ENCODE results near the gene LDHB.

Gene LDHB

DNA sequence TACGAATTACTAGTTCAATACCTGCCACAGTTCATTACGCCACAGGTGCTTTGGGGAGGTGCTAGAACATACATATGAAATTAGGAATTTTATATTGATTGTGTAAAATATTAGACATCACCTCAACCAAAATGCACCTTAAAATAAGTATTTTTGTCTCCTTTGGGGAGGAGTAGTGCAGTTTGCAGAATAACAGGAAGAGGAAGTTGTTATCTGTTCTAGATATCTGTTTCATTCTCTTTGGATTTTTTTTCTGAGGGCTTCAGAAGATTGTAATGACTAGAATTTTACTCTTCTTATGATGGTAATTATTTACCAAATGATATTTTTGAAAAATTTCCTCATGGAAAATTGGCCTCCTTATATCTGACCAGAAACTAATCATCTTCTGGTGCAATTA is 43.1 kb downstream of the LDHB start:
- H3K27ac ChIP-seq (ENCODE audit: low read length) = peak overlapping the region; percentile 58
- H4K20me1 ChIP-seq (ENCODE audit: insufficient read depth, low read length) = no peaks in the 10 kb centered on the region
- ATAC-seq (ENCODE audit: insufficient read depth, low read depth) (peak; percentile 84), DNase-seq (no peak)
- H3K4me1 ChIP-seq (ENCODE audit: insufficient read depth, low read length) = peaks cover 26% of the 10 kb centered on the region
- H3K36me3 ChIP-seq (ENCODE audit: insufficient read depth, low read length) = no peaks in the 10 kb centered on the region
- no peaks in the 10 kb centered on the region for H3K9me3 ChIP-seq (ENCODE audit: insufficient read depth, low read length, severe bottlenecking)
- no peak overlapping the region for H3K4me3 ChIP-seq (ENCODE audit: low read depth in 1 of 2, low read length in 2 of 2)
- H2AFZ ChIP-seq (ENCODE audit: low read depth, low read length) = peak overlapping the region; percentile 66
- H3K4me2 ChIP-seq (ENCODE audit: insufficient read depth, low read length) = peak overlapping the region; percentile 47; the same call in 1 of the 2 replicates
- TF ChIP-seq, protein P1, sequence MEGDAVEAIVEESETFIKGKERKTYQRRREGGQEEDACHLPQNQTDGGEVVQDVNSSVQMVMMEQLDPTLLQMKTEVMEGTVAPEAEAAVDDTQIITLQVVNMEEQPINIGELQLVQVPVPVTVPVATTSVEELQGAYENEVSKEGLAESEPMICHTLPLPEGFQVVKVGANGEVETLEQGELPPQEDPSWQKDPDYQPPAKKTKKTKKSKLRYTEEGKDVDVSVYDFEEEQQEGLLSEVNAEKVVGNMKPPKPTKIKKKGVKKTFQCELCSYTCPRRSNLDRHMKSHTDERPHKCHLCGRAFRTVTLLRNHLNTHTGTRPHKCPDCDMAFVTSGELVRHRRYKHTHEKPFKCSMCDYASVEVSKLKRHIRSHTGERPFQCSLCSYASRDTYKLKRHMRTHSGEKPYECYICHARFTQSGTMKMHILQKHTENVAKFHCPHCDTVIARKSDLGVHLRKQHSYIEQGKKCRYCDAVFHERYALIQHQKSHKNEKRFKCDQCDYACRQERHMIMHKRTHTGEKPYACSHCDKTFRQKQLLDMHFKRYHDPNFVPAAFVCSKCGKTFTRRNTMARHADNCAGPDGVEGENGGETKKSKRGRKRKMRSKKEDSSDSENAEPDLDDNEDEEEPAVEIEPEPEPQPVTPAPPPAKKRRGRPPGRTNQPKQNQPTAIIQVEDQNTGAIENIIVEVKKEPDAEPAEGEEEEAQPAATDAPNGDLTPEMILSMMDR (IDR thresholded peaks at IDR 0.05; ENCODE audit: borderline replicate concordance, extremely low read depth, low read length, poor library complexity, severe bottlenecking) = no peak
- TF ChIP-seq EZH2 (IDR thresholded peaks at IDR 0.05; ENCODE audit: borderline replicate concordance, low read depth, low read length, severe bottlenecking) = no peak
- no peaks in the 10 kb centered on the region for H3K79me2 ChIP-seq (ENCODE audit: insufficient read depth, low read length)
- H3K9ac ChIP-seq (ENCODE audit: low read depth, low read length) = no peak overlapping the region
- H3K27me3 ChIP-seq (ENCODE audit: insufficient read depth, low read length, poor library complexity) = no peaks in the 10 kb centered on the region

- Histone ChIP-seq H3K9me3 (ENCODE audit: insufficient read depth, low read length, severe bottlenecking) (no peaks in the 10 kb centered on the region), H3K4me3 (ENCODE audit: low read depth in 1 of 2, low read length in 2 of 2) (no peak overlapping the region), H3K27ac (ENCODE audit: low read length) (peak overlapping the region; percentile 58), H3K4me2 (ENCODE audit: insufficient read depth, low read length) (no peak overlapping the region), H2AFZ (ENCODE audit: low read depth, low read length) (peak overlapping the region; percentile 44; the same call in 1 of the 2 replicates), H4K20me1 (ENCODE audit: insufficient read depth, low read length) (no peaks in the 10 kb centered on the region), H3K36me3 (ENCODE audit: insufficient read depth, low read length) (no peaks in the 10 kb centered on the region), H3K4me1 (ENCODE audit: insufficient read depth, low read length) (peaks cover 26% of the 10 kb centered on the region), H3K79me2 (ENCODE audit: insufficient read depth, low read length) (no peaks in the 10 kb centered on the region), H3K9ac (ENCODE audit: low read depth, low read length) (no peak overlapping the region), H3K27me3 (ENCODE audit: insufficient read depth, low read length, poor library complexity) (no peaks in the 10 kb centered on the region)
- no peak for DNase-seq
- TF ChIP-seq, protein P1 (IDR thresholded peaks at IDR 0.05; ENCODE audit: borderline replicate concordance, extremely low read depth, low read length, poor library complexity, severe bottlenecking) = no peak
- TF ChIP-seq EZH2 (IDR thresholded peaks at IDR 0.05; ENCODE audit: borderline replicate concordance, low read depth, low read length, severe bottlenecking) = no peak
- ATAC-seq (ENCODE audit: insufficient read depth, low read depth) = no peak
Observed at GRCh38 chr12:21613931-21614330, 43.7 kb downstream of the LDHB start.

DNA sequence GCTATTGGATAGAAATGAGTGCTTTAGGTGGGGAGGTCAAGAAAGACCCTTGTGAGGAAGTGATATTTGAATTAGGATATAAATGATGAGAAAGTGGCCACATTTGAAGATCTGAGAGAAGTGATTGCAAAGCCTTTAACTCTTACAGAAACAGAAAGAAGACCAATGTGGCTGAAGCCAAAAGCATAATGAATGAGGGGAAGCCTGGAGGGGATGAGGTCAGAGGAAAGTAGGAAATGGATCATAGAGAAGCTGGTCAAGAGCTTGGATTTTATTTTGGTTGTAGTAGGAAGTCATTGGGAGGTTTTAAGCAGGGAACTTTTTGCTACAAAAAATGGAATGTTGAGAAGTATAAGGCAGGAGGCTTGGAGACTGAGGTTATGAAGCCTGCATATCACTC is 49.4 kb downstream of the LDHB start:
- no peak for TF ChIP-seq EZH2 (IDR thresholded peaks at IDR 0.05; ENCODE audit: borderline replicate concordance, low read depth, low read length, severe bottlenecking)
- TF ChIP-seq, protein P1 (IDR thresholded peaks at IDR 0.05; ENCODE audit: borderline replicate concordance, extremely low read depth, low read length, poor library complexity, severe bottlenecking) = no peak
- Histone ChIP-seq H3K4me2 (ENCODE audit: insufficient read depth, low read length) (no peak overlapping the region), H3K4me1 (ENCODE audit: insufficient read depth, low read length) (no peaks in the 10 kb centered on the region), H3K27ac (ENCODE audit: low read length) (no peak overlapping the region), H3K79me2 (ENCODE audit: insufficient read depth, low read length) (no peaks in the 10 kb centered on the region), H3K36me3 (ENCODE audit: insufficient read depth, low read length) (no peaks in the 10 kb centered on the region), H2AFZ (ENCODE audit: low read depth, low read length) (no peak overlapping the region), H3K4me3 (ENCODE audit: low read depth in 1 of 2, low read length in 2 of 2) (no peak overlapping the region), H3K27me3 (ENCODE audit: insufficient read depth, low read length, poor library complexity) (no peaks in the 10 kb centered on the region), H3K9me3 (ENCODE audit: insufficient read depth, low read length, severe bottlenecking) (no peaks in the 10 kb centered on the region), H3K9ac (ENCODE audit: low read depth, low read length) (no peak overlapping the region), H4K20me1 (ENCODE audit: insufficient read depth, low read length) (no peaks in the 10 kb centered on the region)
- no peak for ATAC-seq (ENCODE audit: insufficient read depth, low read depth)
- DNase-seq = no peak

- no peak for ATAC-seq (ENCODE audit: insufficient read depth, low read depth)
- Histone ChIP-seq H3K4me1 (ENCODE audit: insufficient read depth, low read length) (no peaks in the 10 kb centered on the region), H3K9ac (ENCODE audit: low read depth, low read length) (no peak overlapping the region), H3K79me2 (ENCODE audit: insufficient read depth, low read length) (no peaks in the 10 kb centered on the region), H3K36me3 (ENCODE audit: insufficient read depth, low read length) (no peaks in the 10 kb centered on the region), H3K27me3 (ENCODE audit: insufficient read depth, low read length, poor library complexity) (no peaks in the 10 kb centered on the region), H3K9me3 (ENCODE audit: insufficient read depth, low read length, severe bottlenecking) (no peaks in the 10 kb centered on the region), H3K27ac (ENCODE audit: low read length) (no peak overlapping the region), H2AFZ (ENCODE audit: low read depth, low read length) (no peak overlapping the region), H3K4me2 (ENCODE audit: insufficient read depth, low read length) (no peak overlapping the region), H4K20me1 (ENCODE audit: insufficient read depth, low read length) (no peaks in the 10 kb centered on the region), H3K4me3 (ENCODE audit: low read depth in 1 of 2, low read length in 2 of 2) (no peak overlapping the region)
- no peak for TF ChIP-seq EZH2 (IDR thresholded peaks at IDR 0.05; ENCODE audit: borderline replicate concordance, low read depth, low read length, severe bottlenecking)
- TF ChIP-seq, protein P1 (IDR thresholded peaks at IDR 0.05; ENCODE audit: borderline replicate concordance, extremely low read depth, low read length, poor library complexity, severe bottlenecking) = peak; percentile 62
- no peak for DNase-seq
Observed at GRCh38 chr12:21607701-21608100, 49.9 kb downstream of the LDHB start.

Measured in DND-41 (cell line).